Hepatocyte (in vitro differentiated cells): ENCODE data around the gene KIAA1217. TPM values are rescaled to one million over a fixed set of nuclear protein-coding genes. Genes with fewer than 3 reads are reported as not detected.

Experiments used
- DNase-seq: peaks from one replicate; pipeline ENCODE4 v3.0.0-alpha.2; 2016; ENCODE audit warnings: low spot score
- H2AFZ ChIP-seq: fragments of 200-600 bp; sonication (generic); 2 replicates; pipeline ENCODE4 v1.6.0; 2016; ENCODE audit warnings: antibody characterized with exemption, mild to moderate bottlenecking
- H3K27ac ChIP-seq: fragments of 200-600 bp; sonication (generic); 2 replicates; pipeline ENCODE4 v1.5.1; 2016; ENCODE audit warnings: mild to moderate bottlenecking
- H3K27me3 ChIP-seq: fragments of 200-600 bp; sonication (generic); 2 replicates; pipeline ENCODE4 v1.6.1; 2016
- H3K36me3 ChIP-seq: fragments of 200-600 bp; sonication (generic); replicated peaks from 2 replicates; pipeline ENCODE4 v1.5.1; 2016; ENCODE audit warnings: low read depth; ENCODE audit not compliant: insufficient read depth
- H3K4me1 ChIP-seq: fragments of 200-600 bp; sonication (generic); 2 replicates; pipeline ENCODE4 v1.5.1; 2016; ENCODE audit warnings: mild to moderate bottlenecking, moderate library complexity; ENCODE audit not compliant: insufficient read depth
- H3K4me2 ChIP-seq: fragments of 200-600 bp; sonication (generic); 2 replicates; pipeline ENCODE4 v1.6.0; 2016
- H3K4me3 ChIP-seq: fragments of 200-600 bp; sonication (generic); 2 replicates; pipeline ENCODE4 v1.5.1; 2016; ENCODE audit warnings: mild to moderate bottlenecking
- H3K79me2 ChIP-seq: fragments of 200-600 bp; sonication (generic); 2 replicates; pipeline ENCODE4 v1.6.0; 2017; ENCODE audit warnings: mild to moderate bottlenecking
- H3K9me2 ChIP-seq: fragments of 200-600 bp; sonication (generic); replicated peaks from 2 replicates; pipeline ENCODE4 v1.6.0; 2017; ENCODE audit warnings: mild to moderate bottlenecking; ENCODE audit not compliant: insufficient read depth
- H3K9me3 ChIP-seq: fragments of 200-600 bp; sonication (generic); 2 replicates; pipeline ENCODE4 v1.5.1; 2016; ENCODE audit warnings: low read depth, mild to moderate bottlenecking
- H4K20me1 ChIP-seq: fragments of 200-600 bp; sonication (generic); 2 replicates; pipeline ENCODE4 v1.6.0; 2016; ENCODE audit warnings: mild to moderate bottlenecking; ENCODE audit not compliant: insufficient read depth, poor library complexity, severe bottlenecking
- CTCF ChIP-seq: fragments of 200-600 bp; sonication (generic); IDR thresholded peaks from 2 replicates; pipeline ENCODE4 v1.5.1; 2016; ENCODE audit warnings: antibody characterized with exemption, mild to moderate bottlenecking; ENCODE audit not compliant: poor library complexity
- EZH2 ChIP-seq: fragments of 200-600 bp; sonication (generic); IDR thresholded peaks from 2 replicates; pipeline ENCODE4 v1.6.1; 2016; ENCODE audit warnings: antibody characterized with exemption, mild to moderate bottlenecking, borderline replicate concordance
- EZH2phosphoT487 ChIP-seq: fragments of 200-600 bp; sonication (generic); IDR thresholded peaks from one replicate; pipeline ENCODE4 v1.6.1; 2018; ENCODE audit warnings: antibody characterized with exemption, mild to moderate bottlenecking, low read depth, moderate library complexity; ENCODE audit not compliant: unreplicated experiment, severe bottlenecking
- WGBS: methylation state at CpG from one replicate; pipeline ENCODE4 v1.1.6; 2016; ENCODE audit warnings: low lambda C conversion rate; ENCODE audit errors: missing lambda C conversion rate; 5-methylcytosine and 5-hydroxymethylcytosine counted together
- polyA plus RNA-seq: library from polyadenylated mRNA; unstranded; fragments of >200 nt; fragmentation: Nextera tagmentation; extraction: Ambion mirVana; gene quantifications from 2 replicates; pipeline ENCODE4 v1.2.1, GENCODE V29; 2016
- total RNA-seq: library from RNA; depleted of rRNA; stranded (reverse); fragments of >200 nt; gene quantifications from 2 replicates; pipeline ENCODE4 v1.2.3, GENCODE V29; 2014

KIAA1217 gene
- total and polyA plus RNA-seq, 2 experiments from 2014 or later, result 31.6 to 33.2 TPM

- Histone ChIP-seq H3K79me2 (peaks cover 8% of the 10 kb centered on the region), H3K9me3 (no peaks in the 10 kb centered on the region), H4K20me1 (no peaks in the 10 kb centered on the region), H3K4me3 (no peak overlapping the region), H3K36me3 (no peaks in the 10 kb centered on the region), H3K27me3 (no peaks in the 10 kb centered on the region), H2AFZ (no peak overlapping the region), H3K4me1 (no peaks in the 10 kb centered on the region), H3K9me2 (no peaks in the 10 kb centered on the region), H3K4me2 (no peak overlapping the region), H3K27ac (no peak overlapping the region)
- 83% methylated on average over 7 of the region's 7 CpGs for WGBS
- TF ChIP-seq CTCF (no peak), EZH2 (no peak), EZH2phosphoT487 (no peak)
- no peak for DNase-seq
Measured at GRCh38 chr10:24374134-24374915, 165.4 kb downstream of the KIAA1217 start.

GRCh38 chr10:24375510-24375909 is 166.6 kb downstream of the KIAA1217 start:
- no peak overlapping the region for H3K4me3 ChIP-seq
- no peak overlapping the region for H2AFZ ChIP-seq
- H3K4me2 ChIP-seq, result no peak overlapping the region
- TF ChIP-seq EZH2, result no peak
- no peak for TF ChIP-seq EZH2phosphoT487
- no peak for TF ChIP-seq CTCF
- peaks cover 8% of the 10 kb centered on the region for H3K79me2 ChIP-seq
- WGBS, result 89% methylated on average over 4 of the region's 4 CpGs
- H4K20me1 ChIP-seq, result no peaks in the 10 kb centered on the region
- H3K27me3 ChIP-seq, result no peaks in the 10 kb centered on the region
- H3K4me1 ChIP-seq, result no peaks in the 10 kb centered on the region
- H3K9me3 ChIP-seq, result no peaks in the 10 kb centered on the region
- H3K9me2 ChIP-seq, result no peaks in the 10 kb centered on the region
- H3K36me3 ChIP-seq, result no peaks in the 10 kb centered on the region
- no peak overlapping the region for H3K27ac ChIP-seq
- no peak for DNase-seq

- no peak overlapping the region for H3K4me3 ChIP-seq
- H3K79me2 ChIP-seq, result peaks cover 8% of the 10 kb centered on the region
- no peaks in the 10 kb centered on the region for H3K36me3 ChIP-seq
- DNase-seq, result no peak
- H3K4me2 ChIP-seq, result no peak overlapping the region
- H3K9me3 ChIP-seq, result no peaks in the 10 kb centered on the region
- no peaks in the 10 kb centered on the region for H3K9me2 ChIP-seq
- no peaks in the 10 kb centered on the region for H3K27me3 ChIP-seq
- H4K20me1 ChIP-seq, result no peaks in the 10 kb centered on the region
- H3K4me1 ChIP-seq, result no peaks in the 10 kb centered on the region
- TF ChIP-seq EZH2, result no peak
- no peak for TF ChIP-seq CTCF
- TF ChIP-seq EZH2phosphoT487, result no peak
- 96% methylated on average over 4 of the region's 4 CpGs for WGBS
- no peak overlapping the region for H3K27ac ChIP-seq
- H2AFZ ChIP-seq, result no peak overlapping the region
Measured at GRCh38 chr10:24376731-24377130, 167.8 kb downstream of the KIAA1217 start.
